T-helper 9 cell (primary cell): ENCODE measurements around the gene FGF19.
"Not testable (repeated sequence)": the region's sequence is repeated elsewhere in the genome, so short reads cannot be mapped to it uniquely, and the experiment has no call there.

Experiments
- DNase-seq: peaks from one replicate; pipeline ENCODE4 v3.0.0-alpha.2; 2020

FGF19 gene

DNA sequence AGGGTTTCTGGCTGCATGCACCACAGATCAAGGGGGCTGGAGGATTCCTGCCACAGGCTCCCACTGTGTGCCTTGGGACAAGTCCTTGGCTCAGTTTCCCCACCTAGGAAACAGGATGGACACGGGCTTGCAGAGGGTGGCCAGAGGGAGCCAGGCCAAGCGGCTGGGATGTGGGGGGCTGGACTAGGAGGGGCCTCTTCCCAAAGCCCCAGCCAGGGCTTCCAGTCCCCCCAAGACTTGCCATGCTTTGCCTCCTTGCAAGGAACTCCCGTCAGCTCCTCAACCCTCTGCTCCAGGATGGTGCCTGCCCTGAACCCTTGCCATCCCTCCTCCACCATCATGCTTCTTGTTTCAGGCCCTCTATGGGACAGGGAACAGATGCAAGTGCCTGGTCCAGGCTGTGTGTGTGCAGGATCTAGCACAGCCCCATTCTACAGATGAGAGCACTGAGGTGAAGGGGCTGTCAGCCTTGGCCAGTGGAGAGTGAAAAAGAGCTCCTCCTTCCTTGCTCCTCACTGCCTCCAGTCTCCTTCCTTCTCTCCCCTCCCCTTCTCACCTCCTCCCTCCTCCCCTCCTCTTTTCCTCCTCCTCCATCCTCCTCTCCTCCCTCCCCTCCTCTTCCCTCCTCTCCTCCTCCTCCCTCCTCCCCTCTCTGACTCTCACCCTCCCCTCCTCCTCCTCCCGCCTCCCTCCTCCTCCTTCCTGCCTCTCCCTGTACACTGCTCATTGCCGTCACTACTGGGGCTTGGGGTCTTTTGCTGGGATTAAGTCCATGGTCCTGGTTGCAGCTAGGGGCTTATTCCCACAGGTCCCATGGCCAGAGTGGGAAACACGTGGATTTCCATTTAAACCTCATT lies 13.3 kb upstream of the FGF19 start:
- DNase-seq = no peak

DNA sequence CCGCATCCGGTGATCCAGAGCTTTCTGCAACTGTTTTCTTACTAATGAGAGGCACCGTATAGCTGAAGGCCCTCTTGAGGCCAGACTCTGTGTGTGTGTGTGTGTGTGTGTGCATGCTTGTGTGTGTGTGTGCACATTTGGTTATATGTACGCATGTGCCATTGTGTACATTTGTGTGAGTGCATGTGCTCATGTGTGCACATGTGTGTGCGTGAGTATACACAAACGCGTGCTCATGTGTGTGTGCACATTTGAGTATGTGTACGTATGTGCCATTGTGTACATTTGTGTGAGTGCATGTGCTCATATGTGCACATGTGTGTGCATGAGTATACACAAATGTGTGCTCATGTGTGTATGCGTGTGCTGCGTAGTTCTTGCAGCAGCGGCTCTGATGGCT lies 12.3 kb upstream of the FGF19 start:
- no peak for DNase-seq

DNA sequence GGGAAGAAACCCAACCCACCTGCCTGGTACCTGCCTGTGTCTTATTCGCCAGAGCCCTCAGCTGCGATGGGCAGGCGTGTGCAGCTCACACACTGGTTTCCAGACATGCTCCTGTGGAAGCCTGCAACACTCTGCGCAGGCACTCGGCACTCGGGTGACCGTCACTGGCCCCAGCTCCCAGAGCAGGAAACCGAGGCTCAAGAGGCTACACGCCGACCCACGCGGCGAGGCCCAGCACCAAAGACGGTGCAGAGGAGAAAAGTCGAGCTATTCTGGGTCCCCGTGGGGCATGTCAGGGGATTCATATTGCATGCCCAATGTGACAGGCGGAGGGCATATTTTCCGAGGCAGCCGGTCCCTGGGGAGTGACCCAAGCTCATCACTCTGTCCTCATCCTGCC lies 11.6 kb upstream of the FGF19 start:
- DNase-seq = no peak

DNA sequence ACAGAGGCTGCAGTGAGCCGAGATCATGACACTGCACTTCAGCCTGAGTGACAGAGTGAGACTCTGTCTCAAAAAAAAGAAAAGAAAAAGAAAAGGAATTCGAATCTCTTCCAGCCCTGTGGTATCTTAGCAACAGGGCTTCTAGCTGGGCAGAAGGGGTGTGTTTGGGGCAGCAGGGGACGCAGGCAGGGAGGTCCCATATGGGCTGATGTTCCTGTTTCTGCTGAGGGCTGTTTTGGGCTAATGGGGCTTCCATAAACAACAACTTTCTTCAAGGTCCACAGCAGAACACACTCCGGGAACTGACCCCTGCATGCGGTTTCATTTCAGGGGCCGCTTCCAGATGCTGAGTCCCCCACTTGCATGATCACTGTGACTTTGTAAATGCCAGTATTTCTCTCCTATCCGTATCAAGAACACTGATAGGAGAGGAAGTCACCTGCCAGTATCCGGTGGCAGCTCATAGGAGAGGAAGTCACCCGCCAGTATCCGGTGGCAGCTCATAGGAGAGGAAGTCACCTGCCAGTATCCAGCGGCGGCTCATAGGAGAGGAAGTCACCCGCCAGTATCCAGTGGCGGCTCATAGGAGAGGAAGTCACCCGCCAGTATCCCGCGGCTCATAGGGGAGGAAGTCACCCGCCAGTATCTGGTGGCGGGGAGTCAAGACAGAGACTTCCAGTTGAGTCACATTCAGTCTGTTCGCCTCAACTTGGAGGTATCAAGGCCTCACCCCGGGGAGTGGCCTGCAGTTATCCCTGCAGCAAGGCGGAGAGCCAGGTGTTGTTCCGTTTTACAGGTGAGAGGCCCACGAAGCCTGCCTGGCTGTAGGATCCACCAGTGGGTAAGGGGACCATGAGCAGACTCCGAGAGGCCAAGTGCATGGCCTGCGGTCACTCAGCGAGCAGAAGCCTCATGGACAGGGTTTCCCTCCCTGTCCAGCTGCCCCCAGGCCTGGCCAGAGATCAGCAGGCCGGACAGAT lies 8.3 kb upstream of the FGF19 start:
- no peak for DNase-seq

DNA sequence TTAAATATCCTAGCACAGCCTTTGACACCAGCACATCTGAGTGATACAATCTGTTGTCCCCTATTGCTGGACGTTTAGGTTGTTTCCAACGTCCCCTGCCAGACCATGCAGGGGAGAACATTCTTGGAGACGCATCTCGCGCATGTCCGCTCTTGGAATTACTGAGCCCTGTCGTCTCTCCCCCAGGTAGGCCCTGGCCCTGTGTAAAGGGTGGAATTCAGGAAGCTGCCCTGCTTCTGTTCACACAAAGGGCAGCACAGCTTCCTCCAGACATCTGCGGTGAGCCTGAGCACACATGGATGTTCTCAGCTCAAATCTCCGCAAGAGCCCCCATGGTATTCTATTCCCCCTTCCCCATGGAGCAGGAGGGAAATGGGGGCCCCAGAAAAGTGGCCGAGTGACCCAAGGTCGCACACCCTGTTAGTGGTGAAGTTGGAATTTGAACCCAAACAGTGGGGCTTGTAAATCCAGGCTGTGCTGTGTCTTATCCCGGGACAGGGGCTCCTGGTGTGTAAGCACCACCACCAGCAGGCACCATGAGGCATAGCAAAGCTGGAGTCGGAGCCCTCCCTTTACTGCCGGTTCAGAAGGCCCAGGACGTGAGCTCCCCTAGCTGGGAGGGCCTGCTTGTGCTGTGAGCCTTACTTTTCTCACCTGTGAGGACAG lies 5.0 kb upstream of the FGF19 start:
- no peak for DNase-seq

DNA sequence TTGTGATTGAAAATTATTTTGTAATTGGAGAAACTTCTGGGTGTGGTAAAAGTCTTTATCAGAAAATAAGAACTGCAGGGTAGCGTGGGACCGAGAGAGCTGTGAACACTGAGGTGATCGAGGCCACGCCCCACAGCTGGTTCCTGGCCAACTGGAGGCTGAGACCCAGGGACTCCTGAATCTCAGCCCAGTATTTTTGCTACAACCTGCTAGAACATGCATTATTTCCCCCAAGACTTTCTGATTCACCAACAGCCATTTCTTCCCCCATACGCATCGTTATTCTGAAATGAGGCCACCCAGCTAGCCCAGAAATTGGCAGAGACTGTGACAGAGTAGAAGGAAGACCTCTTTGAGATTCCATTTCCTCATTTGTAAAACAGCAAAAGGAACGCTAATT lies 3.4 kb upstream of the FGF19 start:
- DNase-seq = no peak

DNA sequence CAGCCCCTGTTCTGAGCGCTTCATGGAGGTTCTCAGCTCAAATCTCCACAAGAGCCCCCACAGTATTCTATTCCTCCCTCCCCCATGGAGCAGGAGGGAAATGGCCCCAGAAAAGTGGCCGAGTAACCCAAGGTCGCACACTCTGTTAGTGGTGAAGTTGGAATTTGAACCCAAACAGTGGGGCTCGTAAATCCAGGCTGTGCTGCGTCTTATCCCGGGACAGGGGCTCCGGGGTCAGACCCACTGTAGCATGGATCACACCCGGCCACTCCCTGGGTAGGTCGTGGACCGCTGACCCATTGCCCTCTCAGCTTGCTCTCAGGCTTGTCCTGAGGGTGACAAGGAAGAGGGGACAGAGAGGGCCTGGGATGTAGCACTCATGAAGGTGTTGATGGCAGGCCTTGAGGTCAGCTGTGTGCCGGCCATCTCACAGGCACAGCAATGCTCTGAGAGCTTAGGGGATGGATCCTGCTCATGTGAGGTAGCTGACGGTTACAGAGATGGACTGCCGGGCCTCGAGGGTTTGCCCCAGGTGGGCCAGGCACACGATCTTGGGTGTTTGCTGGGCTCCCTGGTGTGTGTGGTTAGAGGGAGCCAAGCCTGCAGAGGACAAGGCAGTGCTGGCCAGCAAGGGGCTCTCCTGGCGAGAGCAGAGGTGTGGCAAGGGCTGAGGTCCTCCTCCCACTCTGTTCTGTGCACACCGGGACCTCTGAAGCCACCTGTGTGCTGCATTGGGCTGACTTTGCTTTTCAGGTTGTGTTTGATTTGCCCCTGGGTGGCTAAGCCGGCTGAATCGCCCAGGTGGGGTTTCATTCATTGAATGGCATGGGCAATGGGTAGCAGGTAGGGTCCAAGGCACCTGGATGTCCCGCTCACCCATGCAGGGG lies 2.3 kb upstream of the FGF19 start:
- DNase-seq = no peak

DNA sequence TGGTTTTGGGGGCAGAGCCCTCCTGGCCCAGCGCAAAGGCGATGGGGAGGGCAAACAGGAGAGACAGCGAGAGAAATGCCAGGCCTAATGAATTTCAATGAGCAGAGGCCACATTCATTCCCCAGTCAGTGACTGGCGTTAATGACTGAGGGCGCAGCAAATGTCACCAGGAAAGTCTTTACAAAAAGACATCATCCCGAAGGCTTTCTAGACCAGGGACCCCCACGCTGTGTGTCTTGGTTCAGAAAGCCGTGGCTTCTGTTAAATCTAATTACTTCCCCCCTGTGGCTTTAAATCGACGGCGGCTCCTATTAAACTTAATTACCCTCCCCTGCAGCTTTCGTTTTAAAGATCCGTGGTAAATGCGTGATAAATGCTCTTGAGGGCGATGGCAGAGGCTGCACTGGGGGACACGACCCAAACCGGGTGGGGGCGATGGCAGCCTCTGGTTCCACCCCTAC lies 1.6 kb upstream of the FGF19 start:
- no peak for DNase-seq

DNA sequence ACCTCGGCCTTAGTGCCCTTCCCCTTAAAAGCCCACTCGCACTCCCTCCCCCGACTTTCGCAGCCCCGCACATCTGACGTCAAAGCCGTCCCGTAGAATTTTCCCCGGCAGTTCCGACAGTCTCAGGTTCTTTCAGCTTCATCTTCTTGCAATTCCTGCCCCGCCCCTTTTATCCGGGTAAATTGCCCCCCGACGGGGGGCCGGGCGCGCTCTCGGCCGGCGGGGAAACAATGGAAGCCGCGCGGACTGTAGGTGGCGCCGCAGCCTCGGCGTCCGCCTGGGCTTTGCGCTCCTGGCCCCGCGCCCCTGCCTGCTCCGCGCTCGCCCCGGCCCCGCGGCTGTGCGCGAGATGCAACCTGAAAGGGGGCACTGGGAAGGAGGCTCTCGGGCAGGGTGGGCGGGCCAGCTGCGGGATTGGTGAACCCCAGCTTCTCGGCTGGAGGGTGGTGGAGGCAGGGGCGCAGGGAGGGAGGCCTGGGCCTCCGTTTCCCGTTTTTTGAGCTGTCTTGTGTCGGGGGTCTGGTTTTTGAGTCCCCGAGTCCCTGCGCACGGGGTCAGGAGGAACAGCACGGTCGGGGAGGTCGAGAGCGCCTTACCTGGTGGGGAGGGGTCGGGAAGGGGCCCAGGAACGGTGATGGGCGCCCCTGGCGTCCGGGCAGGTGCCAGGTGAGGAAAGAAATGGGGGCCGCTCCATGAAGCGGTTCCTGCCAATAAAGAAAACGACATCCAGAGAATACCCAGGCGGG lies 859 bp upstream of the FGF19 start:
- DNase-seq = no peak

DNA sequence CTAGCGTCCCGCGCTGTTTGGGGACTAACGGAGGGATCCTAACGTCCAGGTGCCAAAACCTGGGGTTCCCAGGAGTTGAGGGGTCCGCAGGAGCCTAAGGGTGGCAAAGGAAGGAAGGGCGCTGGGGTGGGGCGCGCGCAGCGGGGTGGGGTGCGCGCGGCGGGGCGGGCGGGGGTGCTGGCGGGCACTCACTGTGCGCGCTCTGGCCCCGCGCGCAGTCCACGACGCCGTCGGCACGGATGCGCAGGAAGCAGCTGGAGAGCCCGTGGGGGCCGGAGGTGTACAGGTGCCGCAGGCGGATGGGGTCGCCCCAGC lies 412 bp downstream of the FGF19 start:
- no peak for DNase-seq

DNA sequence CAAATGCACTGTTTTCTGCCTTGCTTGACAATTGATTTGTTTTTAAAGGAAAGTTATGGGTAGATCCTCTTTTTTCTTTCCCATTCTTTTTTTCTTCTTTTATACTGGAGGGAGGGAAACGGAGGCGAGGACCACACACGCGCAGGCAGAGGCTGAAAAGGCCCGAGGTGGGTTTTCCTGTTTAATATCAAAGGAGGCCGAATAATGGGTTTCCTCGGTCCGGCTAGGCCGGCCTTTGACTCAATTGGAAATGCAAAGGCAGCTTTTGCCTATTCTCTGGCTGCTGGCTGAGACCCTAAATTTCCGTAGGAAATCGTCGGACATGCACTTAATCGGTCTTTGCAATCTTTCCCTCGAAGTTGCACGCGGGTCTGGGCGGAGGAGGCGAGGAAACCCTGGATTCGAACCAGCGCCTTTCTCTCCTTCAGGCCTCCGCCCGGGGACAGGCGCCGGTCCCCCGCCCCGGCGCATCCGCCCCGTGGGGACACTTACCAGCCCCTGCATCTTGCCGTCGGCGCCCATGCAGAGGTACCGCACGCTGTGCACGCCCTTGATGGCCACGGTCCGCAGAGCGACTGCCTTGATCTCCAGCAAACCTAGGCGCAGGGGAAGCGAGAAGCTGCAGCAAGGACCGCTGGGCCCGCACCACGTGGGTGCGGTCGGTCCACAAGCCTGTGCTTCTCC lies 911 bp downstream of the FGF19 start:
- no peak for DNase-seq

DNA sequence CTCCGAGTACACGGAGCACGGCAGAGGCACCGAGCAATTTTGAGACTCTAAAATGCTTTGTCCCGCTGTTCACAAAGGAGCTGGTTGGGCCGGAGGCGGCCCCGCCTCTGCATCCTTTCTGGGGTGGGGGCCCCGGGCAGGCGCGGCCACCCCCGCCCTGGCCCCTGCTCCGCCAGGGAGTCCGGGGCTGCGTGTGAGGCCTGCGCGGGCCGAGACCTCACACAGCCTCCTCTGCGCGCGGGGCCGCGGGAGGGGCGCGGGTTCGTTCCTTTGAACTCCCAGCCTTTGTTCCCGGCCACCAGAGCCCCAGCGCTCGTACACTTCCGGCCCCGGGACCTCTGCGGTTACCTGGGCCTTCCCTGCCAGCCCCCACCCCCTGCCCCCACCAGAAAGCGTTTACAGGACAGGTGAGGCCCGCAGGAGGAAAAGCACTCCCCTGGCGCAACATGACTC lies 1.6 kb downstream of the FGF19 start:
- no peak for DNase-seq

DNA sequence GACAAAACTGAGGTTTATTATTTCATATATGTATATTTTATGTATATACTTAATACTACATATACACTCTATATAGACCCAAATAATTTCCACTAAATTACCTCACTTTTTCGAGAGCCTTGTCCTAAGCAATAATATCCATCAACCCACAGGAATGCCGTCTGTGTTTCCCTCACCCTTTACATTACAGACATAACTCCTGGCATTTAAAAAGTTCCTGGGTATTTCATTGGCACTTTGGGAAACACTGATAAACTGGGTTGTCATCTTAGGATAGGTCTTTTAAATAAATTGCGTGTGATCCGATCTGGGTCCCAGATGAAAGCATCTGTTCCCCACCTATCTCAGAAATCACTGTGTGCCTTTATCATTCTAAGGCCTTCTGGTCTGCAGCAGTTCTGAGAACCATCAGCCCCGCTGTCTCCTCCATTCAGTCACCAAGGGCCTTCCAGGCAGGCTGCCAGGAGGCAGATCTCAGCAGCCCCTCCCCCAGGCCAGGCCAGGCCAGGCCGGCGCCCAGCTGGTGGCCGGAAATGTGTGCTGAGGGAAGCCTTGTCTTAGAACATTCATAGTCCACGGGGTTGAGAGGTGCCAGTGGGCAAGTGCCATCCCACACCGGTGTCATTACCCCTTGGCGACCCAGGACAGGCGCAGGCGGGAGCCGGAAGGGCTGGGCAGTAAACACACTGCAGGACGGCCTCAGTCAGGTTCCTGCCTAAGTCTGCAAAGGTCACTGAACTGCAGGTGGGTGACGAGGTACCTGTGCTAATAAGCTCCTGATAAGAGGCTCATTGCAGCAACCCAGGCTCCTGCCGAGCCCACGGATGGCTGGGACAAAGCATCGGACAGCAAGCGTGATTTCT lies 3.3 kb downstream of the FGF19 start:
- no peak for DNase-seq

DNA sequence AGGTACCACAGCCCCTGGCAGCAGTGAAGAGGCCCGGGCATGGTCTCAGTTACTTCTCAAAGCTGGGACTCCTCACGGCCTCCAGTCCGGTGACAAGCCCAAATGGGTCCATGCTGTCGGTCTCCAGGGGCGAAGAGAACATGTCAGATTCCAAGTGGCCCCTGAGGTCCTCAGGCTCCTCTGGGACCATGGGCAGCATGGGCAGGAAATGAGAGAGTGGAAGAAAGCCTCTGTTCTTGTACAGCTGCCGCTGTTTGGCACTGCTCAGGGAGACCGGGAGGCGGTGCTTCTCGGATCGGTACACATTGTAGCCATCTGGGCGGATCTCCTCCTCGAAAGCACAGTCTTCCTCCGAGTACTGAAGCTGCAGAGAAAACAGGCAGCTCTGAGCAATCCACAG lies 4.6 kb downstream of the FGF19 start:
- no peak for DNase-seq

DNA sequence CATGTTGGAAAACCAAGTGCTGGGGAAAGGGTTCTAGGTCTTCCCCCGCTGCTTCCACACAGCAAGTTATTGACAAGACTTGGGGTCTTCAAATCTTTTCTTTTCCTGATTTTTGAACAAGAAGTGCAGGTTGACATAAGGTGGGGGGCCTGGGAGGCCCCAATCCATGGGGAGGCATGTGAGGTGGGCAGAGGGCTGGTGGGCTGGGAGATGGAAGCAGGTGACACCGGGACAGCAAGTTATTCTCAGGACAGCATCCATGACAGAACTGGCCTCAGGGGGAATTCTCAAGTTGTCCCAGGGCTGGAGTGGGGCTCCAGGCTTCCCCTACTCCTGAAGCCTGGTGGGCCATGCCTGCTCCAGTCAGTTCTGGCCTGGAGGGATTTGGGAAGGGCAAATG lies 5.5 kb downstream of the FGF19 start:
- DNase-seq = no peak

DNA sequence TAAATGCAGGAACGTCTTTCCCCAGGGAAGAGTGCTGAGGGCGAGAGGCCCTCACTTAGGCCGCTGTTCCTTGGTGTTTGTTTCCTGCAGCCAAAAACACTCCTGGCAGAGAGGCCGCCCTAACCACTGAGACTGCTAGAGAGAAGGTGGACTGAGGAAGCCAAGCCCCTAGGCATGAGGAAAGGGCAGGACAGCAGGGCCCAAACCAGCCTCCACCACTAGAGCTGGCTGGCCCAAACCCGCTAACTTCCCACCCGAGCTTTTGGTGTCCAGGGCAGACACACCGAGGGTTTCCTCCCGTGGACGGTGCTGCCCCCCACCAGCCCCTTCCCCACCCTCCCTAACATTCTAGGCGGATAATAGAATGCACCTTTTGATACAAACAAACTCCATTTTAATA lies 6.0 kb downstream of the FGF19 start:
- no peak for DNase-seq

DNA sequence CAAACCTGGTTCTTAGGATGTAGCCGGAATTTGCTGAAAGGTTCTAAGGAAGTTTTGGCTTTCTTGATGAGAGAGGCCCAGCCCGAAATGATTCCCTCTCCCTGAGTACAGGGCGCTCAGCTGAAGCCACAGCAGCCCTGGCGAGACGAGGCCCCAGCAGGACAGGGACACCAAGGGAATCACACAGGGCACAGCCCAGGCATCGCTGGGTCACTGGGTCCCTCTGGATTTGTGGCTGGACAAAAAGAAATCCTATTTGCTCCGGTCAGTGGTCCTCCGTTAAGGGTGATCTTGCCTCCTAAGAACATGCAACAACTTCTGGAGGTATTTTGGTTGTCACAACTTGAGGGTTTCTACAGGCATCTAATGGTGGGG lies 6.4 kb downstream of the FGF19 start:
- no peak for DNase-seq

DNA sequence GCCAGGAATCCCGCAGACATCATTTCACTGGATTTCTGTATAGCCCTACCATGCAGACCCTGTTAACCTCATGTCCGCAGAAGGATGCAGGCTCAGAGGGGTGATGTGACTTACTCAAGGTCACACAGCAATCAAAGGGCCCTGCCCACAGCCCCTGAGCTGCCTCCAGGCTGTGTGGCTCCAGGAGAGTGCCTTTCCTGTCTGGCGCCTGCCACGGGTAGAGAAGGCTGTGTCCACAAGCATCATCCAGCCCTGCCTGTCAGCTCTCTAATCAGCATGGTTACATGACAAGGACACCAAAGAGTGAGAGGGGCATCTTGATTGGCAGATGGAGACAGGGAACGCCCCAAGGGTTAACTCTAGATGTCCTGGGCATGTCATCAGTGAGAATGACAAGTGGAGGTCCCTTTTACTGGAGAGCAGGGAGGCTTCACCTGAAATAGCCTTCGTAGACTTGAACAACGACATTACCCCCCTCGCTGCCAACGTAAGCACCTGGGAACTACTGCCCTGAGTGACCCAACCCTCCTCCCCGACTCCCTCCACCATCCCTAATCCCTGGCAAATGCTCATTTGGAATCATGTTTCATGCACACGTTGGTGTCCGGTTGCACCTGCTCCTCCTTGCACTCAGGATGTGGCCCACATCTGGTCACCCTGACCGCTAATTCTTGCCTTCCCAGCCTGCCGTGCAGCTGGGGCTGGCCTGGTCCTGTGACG lies 6.9 kb downstream of the FGF19 start:
- no peak for DNase-seq

DNA sequence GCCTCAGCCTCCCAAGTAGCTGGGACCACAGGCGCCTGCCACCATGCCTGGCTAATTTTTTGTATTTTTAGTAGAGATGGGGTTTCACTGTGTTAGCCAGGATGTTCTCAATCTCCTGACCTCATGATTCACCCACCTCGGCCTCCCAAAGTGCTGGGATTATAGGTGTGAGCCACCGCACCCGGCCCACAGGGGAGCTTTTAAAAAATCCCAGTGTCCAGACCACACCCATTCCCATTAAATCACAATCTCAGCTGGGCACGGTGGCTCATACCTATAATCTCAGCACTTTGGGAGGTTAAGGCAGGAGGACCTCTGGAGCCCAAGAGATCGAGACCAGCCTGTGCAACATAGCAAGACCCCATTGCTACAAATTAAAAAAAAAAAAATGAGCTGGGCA lies 7.8 kb downstream of the FGF19 start:
- DNase-seq = not testable (repeated sequence)
